Fibroblast of lung (primary cell): ENCODE results near the gene SYNDIG1.

Experiments
- CTCF ChIP-seq, 2 donors: IDR thresholded peaks in 1 of 2; conservative IDR thresholded peaks in 1 of 2; 1 replicate in 1 of 2; 2 replicates in 1 of 2; pipeline ENCODE4 v1.5.1; 2011 to 2012; ENCODE audit warnings: low read length in 2 of 2, control low read depth in 1 of 2, inconsistent platforms in 1 of 2, low read depth in 1 of 2, mild to moderate bottlenecking in 1 of 2
- EZH2 ChIP-seq: IDR thresholded peaks from 2 replicates; pipeline ENCODE4 v1.5.1; 2012; ENCODE audit warnings: low read length, control low read depth, mild to moderate bottlenecking; ENCODE audit errors: missing control alignments

DNA sequence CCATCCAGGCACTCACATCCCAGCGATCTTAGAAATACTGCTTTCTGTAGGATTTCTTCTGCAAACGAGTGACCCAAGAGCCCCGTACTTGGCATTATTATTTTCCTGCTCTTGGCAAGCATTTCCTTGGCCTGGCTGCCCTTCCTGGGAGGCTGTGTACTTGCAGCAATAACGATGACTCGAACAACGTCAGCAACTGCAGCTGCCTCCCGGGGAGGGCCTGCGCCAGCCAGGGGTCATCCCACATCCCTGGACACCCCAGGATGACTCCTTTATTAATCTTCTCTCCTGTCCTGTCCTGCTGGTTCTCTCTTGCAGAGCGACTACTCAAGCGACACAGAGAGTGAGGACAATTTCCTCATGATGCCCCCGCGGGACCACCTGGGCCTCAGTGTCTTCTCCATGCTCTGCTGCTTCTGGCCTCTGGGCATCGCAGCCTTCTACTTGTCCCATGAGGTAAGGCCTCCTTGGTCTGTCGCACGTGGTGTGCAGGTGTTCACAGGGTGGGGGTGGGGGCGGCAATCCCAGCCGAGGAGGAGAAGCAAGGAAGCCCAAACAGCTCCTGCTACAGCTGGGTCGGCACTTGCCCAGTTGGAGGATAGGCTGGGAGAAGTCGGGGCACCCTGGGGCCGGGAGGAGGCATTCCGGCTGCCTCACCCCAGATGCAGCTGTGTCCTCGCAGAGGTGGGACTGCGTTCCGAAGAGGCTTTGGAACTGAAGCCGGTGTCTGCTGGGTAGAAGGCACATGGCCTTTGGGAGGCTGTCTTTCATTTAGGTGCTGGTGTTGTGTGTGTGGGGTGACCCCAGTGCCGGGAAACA, 115.3 kb downstream of the SYNDIG1 start:
- TF ChIP-seq CTCF (conservative IDR thresholded peaks at IDR 0.05 in 1 of 2, IDR thresholded peaks at IDR 0.05 in 1 of 2; ENCODE audit: low read depth in 1 of 2, low read length in 2 of 2) (no peak), EZH2 (no peak)
